Measurements from ENCODE around the gene DIPK1C.
"Not testable (repeated sequence)": the region's sequence is repeated elsewhere in the genome, so short reads cannot be mapped to it uniquely, and the experiment has no call there.

The DIPK1C gene

DNA sequence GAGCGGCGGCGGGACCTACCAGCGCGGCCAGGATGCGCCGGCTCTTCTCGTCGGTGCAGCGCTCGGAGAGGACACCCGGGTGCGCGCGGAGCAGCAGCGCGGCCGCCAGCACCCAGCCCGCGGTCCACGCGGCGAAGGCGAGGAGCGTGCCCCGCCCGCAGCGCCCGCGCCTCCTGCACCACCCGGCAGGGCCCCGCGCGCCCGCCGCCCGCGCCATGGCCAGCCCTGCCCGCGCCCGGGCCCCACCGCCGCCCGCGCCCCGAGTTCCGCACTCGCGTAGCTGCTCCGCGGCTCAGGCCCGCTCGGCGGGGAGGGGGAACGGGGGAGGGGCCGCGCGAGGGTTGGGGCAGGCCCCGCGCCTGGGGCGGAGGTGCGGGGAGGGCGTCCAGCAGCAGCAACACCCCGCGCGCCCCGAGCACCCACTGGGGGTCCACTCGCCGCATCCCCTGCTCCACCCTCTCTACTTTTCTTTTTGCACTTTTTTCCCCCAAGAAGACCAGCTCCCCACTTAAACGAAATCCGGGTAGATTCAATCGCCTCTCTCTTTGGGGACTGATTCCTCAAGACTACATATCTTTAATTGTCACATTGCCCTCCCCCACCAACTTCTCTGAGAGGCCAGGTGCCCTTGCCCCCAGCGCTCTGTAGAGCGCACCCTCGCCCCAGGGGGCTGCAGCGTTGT, at the start of gene DIPK1C:
TSS of gene DIPK1C (minus strand) at position 266 of the 682 bp plus-strand sequence. CDS start at position 217, 49 bp downstream.
- no peak for DNase-seq (ENCODE audit: low spot score)

DNA sequence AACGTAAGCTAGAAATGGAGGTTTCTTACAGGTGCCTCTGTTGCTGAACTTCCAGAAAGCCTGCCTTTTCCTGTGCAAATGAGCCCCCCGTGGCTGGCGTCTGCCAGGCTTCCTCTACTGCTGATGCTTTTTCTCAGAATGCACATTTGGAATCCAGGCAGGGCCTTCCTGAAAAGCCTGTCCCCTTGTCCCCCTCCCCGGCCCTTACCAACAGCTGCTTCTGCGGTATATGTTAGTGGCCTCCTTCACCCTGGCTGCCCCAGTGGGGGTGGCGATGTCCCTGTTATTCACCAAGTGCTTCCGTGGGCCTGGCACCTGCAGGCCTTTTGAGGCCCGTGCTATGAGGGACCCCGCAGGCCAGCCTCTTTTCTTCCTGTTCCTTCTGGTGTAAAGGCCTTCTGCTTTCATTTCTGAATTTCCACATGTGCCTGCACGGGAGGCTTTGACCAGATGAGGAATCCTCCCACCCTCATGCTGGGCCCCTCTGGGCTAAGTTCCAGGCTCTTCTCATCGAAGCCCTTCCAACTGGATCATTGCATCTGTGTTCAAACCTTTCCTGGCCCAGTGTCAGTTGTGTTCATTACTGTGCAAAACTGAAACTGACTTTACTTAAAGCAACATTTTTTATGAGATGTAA, 49.5 kb upstream of the DIPK1C start:
- no peak for DNase-seq (ENCODE audit: low spot score)

DNA sequence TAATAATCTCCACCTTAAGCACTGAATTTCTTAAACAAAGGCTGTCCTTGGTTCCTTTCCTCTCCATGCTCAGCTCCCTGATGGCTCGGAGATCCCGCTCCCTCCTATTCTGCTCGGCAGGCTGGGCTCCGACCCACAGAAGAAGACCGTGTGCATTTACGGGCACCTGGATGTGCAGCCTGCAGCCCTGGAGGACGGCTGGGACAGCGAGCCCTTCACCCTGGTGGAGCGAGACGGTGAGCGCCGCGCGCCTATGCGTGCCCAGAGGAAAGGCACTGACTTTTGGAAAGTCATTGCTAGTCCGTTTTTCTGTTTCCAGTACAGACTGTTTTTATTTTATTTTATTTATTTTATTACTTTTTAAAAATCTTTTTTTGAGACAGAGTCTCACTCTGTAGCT, 48.7 kb upstream of the DIPK1C start:
- DNase-seq (ENCODE audit: low spot score): no peak

DNA sequence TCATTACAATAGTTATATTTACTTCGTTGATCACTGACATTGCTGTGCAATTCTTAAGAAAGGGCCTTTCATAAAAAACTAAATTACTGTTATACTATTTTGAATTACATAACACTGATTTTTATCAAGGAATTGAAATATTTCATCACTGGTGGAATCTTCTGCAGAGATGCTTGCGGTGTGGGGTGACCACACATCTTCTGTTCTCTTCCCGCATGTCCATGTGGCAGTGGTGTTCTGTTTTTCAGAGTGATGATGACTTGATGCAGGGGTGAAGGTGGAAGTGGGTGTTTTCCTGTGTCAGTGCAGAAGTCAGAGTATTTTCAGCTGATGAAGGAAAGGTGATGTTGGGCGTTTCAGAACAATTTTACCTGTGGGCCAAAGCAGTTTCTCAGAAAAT, 46.0 kb upstream of the DIPK1C start:
- DNase-seq (ENCODE audit: low spot score): no peak

DNA sequence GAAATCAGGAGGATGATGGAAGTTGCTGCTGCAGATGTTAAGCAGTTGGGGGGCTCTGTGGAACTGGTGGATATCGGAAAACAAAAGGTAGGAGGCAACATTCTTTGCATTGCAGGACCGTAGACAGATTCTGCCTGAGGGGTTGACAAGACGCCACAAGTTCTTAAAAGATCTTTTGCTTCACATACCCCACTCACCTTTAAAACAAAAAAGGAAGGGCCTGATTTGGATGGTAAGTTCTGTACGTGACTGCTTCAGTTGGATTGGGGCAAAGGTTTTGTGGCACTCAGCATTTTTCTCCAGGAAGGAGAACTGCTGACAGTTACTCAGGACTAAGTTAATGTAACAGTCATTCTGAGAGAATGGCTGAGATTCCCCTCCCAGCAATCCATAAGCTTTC, 44.3 kb upstream of the DIPK1C start:
- no peak for DNase-seq (ENCODE audit: low spot score)

DNA sequence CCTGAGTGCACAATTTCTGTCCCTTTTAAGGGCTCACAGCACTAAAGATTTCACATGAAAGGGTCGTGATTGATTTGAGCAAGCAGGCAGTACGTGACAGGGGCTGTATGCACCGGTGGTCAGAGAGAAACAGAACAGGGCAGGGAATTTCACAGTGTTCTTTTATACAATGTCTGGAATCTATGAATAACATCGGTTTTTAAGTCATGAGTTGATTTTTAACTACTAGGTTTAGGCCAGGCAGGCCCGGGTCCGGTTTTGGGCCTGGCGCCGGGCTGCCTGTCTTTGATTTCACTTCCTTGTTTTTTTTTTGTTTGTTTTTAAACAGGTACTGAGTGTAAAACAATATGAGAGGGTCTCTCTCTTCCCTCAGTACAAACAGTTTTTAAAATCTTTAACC, 43.7 kb upstream of the DIPK1C start:
- not testable (repeated sequence) for DNase-seq (ENCODE audit: low spot score)

DNA sequence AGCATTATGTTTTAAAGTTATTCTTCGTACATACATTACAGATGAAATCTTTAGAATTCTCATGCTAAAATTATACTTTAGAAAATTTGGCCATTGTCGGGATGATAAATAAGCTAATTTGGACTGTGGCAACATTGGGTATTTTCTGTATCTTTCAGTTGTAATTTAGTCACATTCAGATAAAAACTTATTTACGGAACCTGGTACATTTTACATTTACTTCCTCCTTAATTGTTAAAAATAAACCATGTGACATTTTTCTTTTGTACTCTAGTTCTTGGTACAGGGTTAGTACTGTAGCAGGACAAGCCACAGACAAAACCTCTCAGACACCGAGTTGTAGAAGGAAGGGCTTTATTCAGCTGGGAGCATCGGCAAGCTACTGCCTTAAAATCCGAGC, 43.3 kb upstream of the DIPK1C start:
- no peak for DNase-seq (ENCODE audit: low spot score)

DNA sequence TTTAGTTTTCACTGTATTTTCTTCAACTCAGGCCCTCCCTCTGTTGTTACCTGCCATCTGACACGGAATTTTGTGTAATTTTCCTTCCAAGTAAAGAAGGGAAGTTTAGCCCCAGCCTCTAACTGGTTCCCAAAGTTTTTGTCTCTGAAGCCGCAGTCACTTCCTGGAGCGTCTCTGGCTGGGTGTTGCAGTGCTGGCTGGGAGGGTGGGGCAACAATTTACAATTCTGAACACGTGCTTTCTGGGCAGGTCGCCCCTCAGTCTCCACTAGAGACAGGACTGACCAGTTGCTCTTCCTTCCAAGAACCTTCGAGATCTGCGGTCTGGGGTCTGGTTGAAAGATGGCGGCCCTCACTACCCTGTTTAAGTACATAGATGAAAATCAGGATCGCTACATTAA, 42.5 kb upstream of the DIPK1C start:
- DNase-seq (ENCODE audit: low spot score): no peak

DNA sequence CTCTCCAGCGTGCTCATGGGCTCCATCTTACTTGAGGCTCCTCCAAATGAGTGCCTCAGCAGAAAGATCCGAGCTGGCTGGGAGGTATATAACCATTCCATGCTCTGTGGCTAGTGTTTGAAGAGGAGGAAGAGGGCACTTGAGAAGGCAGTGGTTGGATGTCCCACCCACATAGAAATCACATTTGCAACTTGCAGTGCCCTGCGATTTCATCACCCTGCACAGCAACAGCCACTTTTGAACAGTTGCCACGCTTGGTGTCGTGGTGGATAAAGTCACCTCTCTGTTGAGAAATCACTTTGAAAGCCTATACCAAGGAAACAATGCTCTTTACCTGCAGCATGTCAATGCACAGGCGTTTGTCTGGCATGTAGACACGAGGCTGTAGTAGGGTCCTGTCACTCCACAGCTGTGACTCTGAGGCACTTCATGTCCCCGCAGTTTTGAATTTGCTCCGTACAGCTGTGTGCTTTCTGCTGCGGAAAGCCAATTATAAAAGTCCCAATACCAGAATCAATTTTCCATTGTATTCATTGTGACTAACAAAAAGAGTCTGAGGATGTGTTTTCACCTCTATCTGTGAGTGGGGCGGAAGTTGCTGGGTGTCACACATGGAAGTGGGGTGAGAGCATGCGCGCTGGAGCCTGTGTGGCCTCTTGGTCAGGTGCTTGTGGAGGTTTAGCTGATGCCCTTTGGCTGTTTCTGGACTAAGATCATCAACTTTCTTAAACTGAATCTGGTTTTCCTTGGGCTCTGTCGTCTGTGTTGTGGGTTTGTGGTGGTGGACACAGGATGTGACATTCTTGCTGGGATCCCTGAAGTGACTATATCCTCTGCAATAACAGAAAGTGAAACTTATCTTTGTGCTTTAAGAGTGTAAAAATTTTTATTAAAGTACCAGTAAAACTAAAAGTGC, 41.9 kb upstream of the DIPK1C start:
- DNase-seq (ENCODE audit: low spot score): no peak

DNA sequence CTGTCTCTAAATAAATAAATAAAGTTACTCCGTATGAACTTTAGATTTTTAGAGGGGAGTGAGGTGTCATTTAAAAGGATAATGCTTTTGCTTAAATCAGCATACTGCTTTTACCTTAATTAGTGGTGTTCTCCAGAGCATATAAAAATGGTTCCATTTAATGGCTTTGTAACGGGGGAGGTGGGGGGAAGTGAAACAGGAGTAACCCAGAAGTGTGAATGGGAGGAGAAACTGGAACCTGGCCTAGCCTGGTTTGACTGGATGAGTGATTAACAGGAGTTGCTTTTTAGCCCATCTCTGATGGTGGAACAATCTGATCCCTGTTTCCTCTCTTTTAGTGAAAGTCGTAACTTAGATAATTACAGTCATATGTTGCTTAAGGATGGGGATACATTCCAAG, 40.7 kb upstream of the DIPK1C start:
- DNase-seq (ENCODE audit: low spot score): no peak

DNA sequence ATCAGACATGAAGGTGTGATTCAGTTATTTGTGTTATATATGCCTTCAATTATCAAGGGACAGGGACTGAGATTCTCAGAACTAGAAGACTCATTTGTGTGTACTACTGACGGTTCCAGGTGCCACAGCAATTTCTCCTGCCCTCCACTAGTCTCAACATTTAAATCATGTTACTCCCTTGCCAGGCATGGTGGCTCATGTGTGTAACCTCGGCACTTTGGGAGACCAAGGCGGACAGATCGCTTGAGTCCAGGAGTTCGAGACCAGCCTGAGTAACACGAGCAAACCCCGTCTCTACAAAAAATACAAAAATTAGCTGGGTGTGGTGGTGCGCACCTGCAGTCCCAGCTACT, 40.2 kb upstream of the DIPK1C start:
- DNase-seq (ENCODE audit: low spot score): no peak

DNA sequence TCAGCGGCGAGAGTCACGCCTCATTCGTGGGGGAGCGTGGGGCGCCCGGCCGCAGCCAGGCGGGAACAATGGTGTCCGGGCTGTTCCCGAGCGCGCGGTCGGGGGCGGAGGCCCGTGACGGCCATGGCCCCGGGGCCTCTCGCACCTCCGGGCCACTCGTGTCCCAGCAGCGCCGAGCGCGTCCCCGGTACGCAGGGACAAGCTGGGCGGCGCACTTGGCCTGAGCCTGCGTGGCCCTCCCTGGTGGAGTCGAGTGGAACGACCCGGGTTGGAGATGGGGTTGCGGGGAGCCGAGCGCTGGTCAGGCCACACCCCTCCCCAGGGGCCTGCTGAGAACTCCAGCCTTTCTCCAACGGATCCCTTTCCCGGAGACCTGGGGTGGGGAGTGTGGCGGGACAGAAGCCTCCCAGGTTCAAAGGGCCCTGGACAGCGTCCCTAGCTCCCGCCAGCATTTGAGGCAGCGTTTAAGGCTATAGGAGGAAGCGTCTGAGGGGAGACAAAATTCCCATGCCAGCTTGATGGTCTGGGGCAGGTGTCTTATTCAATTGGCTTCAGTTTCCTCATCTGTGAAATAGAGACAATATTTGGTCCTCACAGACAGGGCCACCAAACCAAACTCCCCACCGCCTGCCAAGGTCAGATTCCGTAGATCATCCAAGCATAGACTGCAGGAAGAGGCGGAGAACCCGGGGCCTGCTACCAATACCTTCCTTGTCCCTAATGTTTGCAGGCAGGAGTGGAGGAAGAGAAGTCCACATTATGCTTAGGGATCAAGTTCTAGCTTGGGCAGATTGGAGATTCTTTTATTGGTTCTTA, 39.6 kb upstream of the DIPK1C start:
- peak; percentile 86 for DNase-seq (ENCODE audit: low spot score)

DNA sequence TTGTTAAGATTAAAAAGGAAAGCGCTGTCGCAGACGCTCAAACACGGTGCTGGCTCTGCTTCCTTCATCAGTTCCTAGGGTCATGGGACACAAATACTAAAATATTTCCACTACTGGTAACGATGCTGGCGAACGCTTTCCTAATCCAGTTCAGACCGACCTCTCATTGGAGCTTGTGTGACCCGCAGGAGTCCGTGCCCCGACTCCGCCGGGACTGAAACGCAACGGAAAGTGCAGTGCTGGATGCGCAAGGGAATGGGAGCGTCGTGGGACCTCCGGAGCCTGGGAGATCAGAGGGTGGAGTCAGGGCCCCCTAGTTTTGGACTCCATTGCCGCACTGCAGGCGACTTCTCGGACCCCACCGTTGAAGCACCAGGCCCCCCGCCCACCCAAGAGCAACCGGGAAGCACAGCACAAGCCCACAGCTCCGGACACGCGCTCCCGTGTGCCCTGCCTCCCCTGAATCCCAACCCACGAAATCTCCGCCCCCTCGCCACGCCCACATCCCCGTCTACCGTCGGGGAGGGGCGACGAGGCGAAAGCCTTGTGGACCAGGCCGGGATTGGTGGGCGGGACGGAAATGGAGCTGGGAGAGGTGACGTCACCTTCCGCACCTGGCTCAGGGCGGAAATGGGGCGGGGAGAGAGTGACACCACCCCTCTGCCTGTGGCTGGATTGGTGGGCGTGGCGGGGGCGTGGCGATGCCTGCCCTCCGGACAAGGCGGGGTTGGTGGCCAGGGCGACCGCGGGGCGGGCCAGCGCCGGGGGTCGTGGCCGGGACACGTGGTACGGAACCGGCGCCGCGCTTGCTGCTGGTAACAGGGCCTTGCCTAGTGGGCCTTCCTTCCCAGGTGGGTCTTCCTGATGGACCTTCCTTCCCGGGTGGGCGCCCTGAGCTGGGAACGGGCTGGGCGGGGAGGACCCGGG, 38.7 kb upstream of the DIPK1C start, which contains the start of gene CNDP2:
TSS of gene CNDP2 (plus strand) at position 783 of the 927 bp plus-strand sequence. CDS start 3,611 bp downstream, outside the sequence.
- peak; percentile 99 for DNase-seq (ENCODE audit: low spot score)

DNA sequence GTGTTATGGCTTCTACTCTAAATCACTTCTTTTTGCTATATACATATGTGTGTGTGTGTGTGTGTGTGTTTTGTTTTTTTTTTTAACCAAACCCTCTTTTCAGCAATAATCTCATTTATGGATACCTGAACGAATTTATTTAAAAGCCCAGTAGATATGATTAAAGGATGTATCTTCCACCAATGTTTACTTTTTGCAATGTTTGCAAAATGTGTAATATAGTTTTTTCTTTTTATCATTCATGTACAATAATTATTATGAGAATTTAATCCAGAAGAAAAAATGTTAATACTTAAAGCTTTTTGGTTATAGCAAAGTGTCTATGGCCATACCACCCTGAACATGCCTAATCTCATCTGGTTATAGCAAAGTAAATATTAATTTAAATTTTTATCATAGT, 37.4 kb upstream of the DIPK1C start:
- DNase-seq (ENCODE audit: low spot score): no peak

DNA sequence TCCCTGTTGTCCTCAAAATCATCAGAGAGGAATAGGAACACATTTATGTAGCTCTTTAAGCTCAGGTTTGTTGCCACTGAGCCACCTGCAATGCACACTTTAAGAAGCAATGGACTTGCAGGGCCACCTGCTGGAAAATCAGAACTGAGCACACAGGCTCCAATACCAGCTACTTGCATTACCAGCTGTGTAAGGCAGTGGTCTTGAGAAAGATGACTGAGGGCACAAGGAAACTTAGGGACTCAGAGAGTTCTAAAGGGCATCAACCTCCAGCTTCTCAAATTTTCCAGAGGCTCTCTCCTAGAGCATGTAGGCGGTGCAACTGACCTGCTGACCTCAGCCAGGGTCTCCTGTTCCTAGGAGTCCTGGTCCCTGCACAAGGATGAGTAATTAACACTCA, 36.6 kb upstream of the DIPK1C start:
- no peak for DNase-seq (ENCODE audit: low spot score)

DNA sequence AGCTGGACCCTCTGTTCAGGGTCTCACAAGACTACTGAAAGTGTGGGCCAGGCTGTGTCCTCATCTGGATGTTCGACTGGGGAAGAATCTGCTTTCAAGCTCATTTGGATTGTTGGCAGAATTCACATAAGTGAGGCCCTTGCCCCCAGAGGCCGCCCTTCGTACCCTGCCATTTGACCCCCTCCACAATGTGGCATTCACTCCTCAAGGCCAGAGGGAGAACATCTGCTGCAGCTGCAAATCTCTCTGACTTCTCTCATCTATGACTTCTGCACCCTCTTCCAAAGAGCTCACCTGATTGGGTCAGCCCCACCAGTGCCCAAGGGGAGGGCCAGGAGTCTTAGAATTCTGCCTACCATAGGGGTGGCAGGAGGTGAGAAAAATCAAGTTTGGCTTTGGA, 35.2 kb upstream of the DIPK1C start:
- DNase-seq (ENCODE audit: low spot score): no peak

DNA sequence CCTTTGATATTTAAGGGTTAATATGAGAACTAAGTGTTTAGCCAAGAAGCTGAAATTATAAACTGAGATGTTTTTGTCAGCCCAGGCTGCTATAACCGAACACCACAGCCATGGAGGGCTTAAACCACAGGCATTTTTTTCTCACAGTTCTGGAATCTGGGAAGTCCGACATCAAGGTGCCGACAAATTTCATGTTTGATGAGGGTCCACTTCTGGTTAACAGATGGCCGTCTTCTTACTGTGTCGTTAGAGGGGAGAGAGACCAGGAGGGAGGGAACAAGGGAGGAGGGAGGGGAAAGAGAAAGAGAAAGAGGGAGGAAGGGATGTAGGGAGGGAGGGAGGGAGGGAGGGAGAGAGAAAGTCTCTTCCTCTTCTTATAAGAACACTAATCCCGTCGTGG, 32.6 kb upstream of the DIPK1C start:
- DNase-seq (ENCODE audit: low spot score): peak; percentile 49

DNA sequence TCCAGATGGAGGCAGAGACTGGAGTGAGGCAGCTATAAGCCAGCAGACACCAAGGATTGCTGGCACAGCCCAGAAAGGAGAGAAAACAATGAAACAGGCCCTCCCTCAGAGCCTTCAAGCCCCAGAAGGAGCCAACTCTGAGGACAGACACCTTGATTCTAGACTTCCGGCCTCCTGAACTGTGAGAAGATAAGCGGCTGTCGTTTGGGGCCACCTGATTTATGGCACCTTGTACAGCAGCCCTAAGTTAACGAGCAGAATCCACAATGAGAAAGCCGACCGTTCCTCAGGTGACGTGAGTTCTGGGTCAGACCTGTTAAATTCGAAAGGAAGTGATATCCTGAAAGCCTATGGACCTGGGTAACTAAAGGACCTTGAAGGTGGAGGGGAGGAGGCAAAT, 31.8 kb upstream of the DIPK1C start:
- no peak for DNase-seq (ENCODE audit: low spot score)

DNA sequence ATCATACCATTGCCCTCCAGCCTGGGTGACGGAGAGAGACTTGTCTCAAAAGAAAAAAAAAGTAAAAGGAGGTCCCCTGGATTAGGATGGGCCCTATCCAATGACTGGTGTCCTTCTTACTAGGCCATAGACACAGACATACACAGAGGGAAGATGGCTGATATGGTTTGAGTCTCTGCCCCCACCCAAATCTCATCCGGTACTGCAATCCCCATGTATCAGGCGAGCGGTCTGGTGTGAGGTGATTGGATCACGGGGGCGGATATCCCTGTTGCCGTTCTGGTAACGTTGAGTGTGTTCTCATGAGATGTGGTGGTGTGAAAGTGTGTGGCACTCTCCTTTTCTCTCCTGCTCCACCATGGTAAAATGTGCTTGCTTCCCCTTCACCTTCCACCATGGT, 31.2 kb upstream of the DIPK1C start:
- no peak for DNase-seq (ENCODE audit: low spot score)

DNA sequence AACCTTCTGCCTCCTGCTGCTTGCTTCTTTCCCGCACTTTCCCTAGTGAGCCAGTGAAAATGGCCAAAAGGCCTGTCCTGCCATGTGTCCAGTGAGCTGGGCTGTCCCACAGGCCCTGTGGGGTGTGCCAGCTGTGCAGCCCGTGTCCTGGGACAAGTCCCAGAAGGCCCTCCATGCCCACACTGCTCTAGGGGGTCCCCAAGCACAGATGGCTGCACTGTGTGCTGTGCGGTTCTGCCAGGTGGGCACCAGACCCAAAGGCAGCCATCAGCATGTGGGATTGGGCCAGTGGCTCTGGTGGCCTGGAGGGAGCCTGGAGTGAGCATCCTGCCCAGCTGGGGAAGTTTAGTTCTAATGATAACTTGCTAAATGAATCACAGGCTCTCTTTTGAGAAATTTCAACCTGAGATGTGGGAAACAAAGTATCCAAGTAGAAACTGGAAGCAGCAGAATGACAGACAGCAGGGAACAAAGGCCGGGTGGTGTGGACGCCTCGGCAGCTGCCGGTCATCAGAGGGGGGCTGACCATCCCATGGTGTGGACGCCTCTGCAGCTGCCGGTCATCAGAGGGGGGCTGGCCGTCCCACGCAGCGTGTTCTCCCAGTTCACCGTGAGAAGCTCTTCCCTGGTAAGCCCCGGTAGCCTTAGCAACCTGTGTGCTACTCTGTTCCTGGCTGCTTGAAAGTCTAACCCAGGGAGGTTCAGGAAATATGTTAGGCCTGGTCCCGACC, 29.2 kb upstream of the DIPK1C start:
- DNase-seq (ENCODE audit: low spot score): no peak
